ENCODE data around the gene LGMN.

LGMN gene

GRCh38 chr14:92668276-92668973, 80.0 kb downstream of the LGMN start:
- H3K4me2 ChIP-seq (ENCODE audit: insufficient read depth, low read length), result no peak overlapping the region
- no peak for TF ChIP-seq EZH2 (IDR thresholded peaks at IDR 0.05; ENCODE audit: borderline replicate concordance, low read depth, low read length, severe bottlenecking)
- no peak for TF ChIP-seq CTCF (IDR thresholded peaks at IDR 0.05; ENCODE audit: borderline replicate concordance, extremely low read depth, low read length, poor library complexity, severe bottlenecking)
- no peak overlapping the region for H3K27ac ChIP-seq (ENCODE audit: low read length)
- peaks cover 2% of the 10 kb centered on the region for H3K27me3 ChIP-seq (ENCODE audit: insufficient read depth, low read length, poor library complexity)
- no peak overlapping the region for H3K4me3 ChIP-seq (ENCODE audit: low read depth in 1 of 2, low read length in 2 of 2)
- H3K36me3 ChIP-seq (ENCODE audit: insufficient read depth, low read length), result no peaks in the 10 kb centered on the region
- H3K4me1 ChIP-seq (ENCODE audit: insufficient read depth, low read length), result no peaks in the 10 kb centered on the region
- H3K9ac ChIP-seq (ENCODE audit: low read depth, low read length), result no peak overlapping the region
- no peak overlapping the region for H2AFZ ChIP-seq (ENCODE audit: low read depth, low read length)
- no peaks in the 10 kb centered on the region for H4K20me1 ChIP-seq (ENCODE audit: insufficient read depth, low read length)
- DNase-seq (no peak), ATAC-seq (ENCODE audit: insufficient read depth, low read depth) (no peak)
- no peaks in the 10 kb centered on the region for H3K9me3 ChIP-seq (ENCODE audit: insufficient read depth, low read length, severe bottlenecking)
- no peaks in the 10 kb centered on the region for H3K79me2 ChIP-seq (ENCODE audit: insufficient read depth, low read length)

GRCh38 chr14:92666251-92666650, 82.2 kb downstream of the LGMN start:
- Histone ChIP-seq H3K4me1 (ENCODE audit: insufficient read depth, low read length) (no peaks in the 10 kb centered on the region), H3K4me3 (ENCODE audit: low read depth in 1 of 2, low read length in 2 of 2) (no peak overlapping the region), H3K79me2 (ENCODE audit: insufficient read depth, low read length) (no peaks in the 10 kb centered on the region), H3K9me3 (ENCODE audit: insufficient read depth, low read length, severe bottlenecking) (no peaks in the 10 kb centered on the region), H3K9ac (ENCODE audit: low read depth, low read length) (no peak overlapping the region), H3K27ac (ENCODE audit: low read length) (no peak overlapping the region), H3K4me2 (ENCODE audit: insufficient read depth, low read length) (no peak overlapping the region), H3K27me3 (ENCODE audit: insufficient read depth, low read length, poor library complexity) (peaks cover 2% of the 10 kb centered on the region), H4K20me1 (ENCODE audit: insufficient read depth, low read length) (no peaks in the 10 kb centered on the region), H3K36me3 (ENCODE audit: insufficient read depth, low read length) (no peaks in the 10 kb centered on the region), H2AFZ (ENCODE audit: low read depth, low read length) (no peak overlapping the region)
- ATAC-seq (ENCODE audit: insufficient read depth, low read depth) (no peak), DNase-seq (no peak)
- TF ChIP-seq EZH2 (IDR thresholded peaks at IDR 0.05; ENCODE audit: borderline replicate concordance, low read depth, low read length, severe bottlenecking), result no peak
- TF ChIP-seq CTCF (IDR thresholded peaks at IDR 0.05; ENCODE audit: borderline replicate concordance, extremely low read depth, low read length, poor library complexity, severe bottlenecking), result no peak

- Histone ChIP-seq H3K27ac (ENCODE audit: low read length) (no peak overlapping the region), H2AFZ (ENCODE audit: low read depth, low read length) (no peak overlapping the region), H3K9ac (ENCODE audit: low read depth, low read length) (no peak overlapping the region), H4K20me1 (ENCODE audit: insufficient read depth, low read length) (no peaks in the 10 kb centered on the region), H3K4me2 (ENCODE audit: insufficient read depth, low read length) (no peak overlapping the region), H3K36me3 (ENCODE audit: insufficient read depth, low read length) (no peaks in the 10 kb centered on the region), H3K27me3 (ENCODE audit: insufficient read depth, low read length, poor library complexity) (peaks cover 2% of the 10 kb centered on the region), H3K4me3 (ENCODE audit: low read depth in 1 of 2, low read length in 2 of 2) (no peak overlapping the region), H3K4me1 (ENCODE audit: insufficient read depth, low read length) (no peaks in the 10 kb centered on the region), H3K79me2 (ENCODE audit: insufficient read depth, low read length) (no peaks in the 10 kb centered on the region), H3K9me3 (ENCODE audit: insufficient read depth, low read length, severe bottlenecking) (no peaks in the 10 kb centered on the region)
- ATAC-seq (ENCODE audit: insufficient read depth, low read depth) (no peak), DNase-seq (no peak)
- TF ChIP-seq CTCF (IDR thresholded peaks at IDR 0.05; ENCODE audit: borderline replicate concordance, extremely low read depth, low read length, poor library complexity, severe bottlenecking), result no peak
- no peak for TF ChIP-seq EZH2 (IDR thresholded peaks at IDR 0.05; ENCODE audit: borderline replicate concordance, low read depth, low read length, severe bottlenecking)
Observed at GRCh38 chr14:92665661-92666110, 82.7 kb downstream of the LGMN start.

Data from DND-41 (cell line).